Measurements from ENCODE around the gene ZNF226. TPM values are rescaled to one million over a fixed set of nuclear protein-coding genes. Genes with fewer than 3 reads are reported as not detected.
"Not testable (repeated sequence)": the region's sequence is repeated elsewhere in the genome, so short reads cannot be mapped to it uniquely, and the experiment has no call there.

The ZNF226 gene
- total RNA-seq, 1 donor: 17.4 TPM

GRCh38 chr19:44196772-44197171 is 31.9 kb downstream of the ZNF226 start:
- no peaks in the 10 kb centered on the region for H3K36me3 ChIP-seq (ENCODE audit: insufficient read depth, low read length)
- no peak for DNase-seq (ENCODE audit: insufficient read length, low spot score, missing footprints)
- no peaks in the 10 kb centered on the region for H3K4me1 ChIP-seq (ENCODE audit: insufficient read depth, low read length)
- H3K4me3 ChIP-seq (ENCODE audit: insufficient read depth, low read length): no peak overlapping the region
- H2AFZ ChIP-seq (ENCODE audit: low read length): no peak overlapping the region
- no peaks in the 10 kb centered on the region for H3K9me3 ChIP-seq (ENCODE audit: low read depth, low read length)
- no peak overlapping the region for H3K27ac ChIP-seq (ENCODE audit: low read depth, low read length)
- no peak overlapping the region for H3K4me2 ChIP-seq (ENCODE audit: insufficient read depth, low read length)
- no peak for TF ChIP-seq CTCF (IDR thresholded peaks at IDR 0.05; ENCODE audit: extremely low read depth, low read depth, low read length)
- no peaks in the 10 kb centered on the region for H3K79me2 ChIP-seq (ENCODE audit: insufficient read depth, low read length)
- no peaks in the 10 kb centered on the region for H4K20me1 ChIP-seq (ENCODE audit: insufficient read depth, low read length)
- no peaks in the 10 kb centered on the region for H3K27me3 ChIP-seq (ENCODE audit: insufficient read depth, low read length)

- no peaks in the 10 kb centered on the region for H3K27me3 ChIP-seq (ENCODE audit: insufficient read depth, low read length)
- no peak overlapping the region for H3K4me3 ChIP-seq (ENCODE audit: insufficient read depth, low read length)
- no peaks in the 10 kb centered on the region for H3K9me3 ChIP-seq (ENCODE audit: low read depth, low read length)
- DNase-seq (ENCODE audit: insufficient read length, low spot score, missing footprints): no peak
- H3K4me2 ChIP-seq (ENCODE audit: insufficient read depth, low read length): no peak overlapping the region
- no peaks in the 10 kb centered on the region for H4K20me1 ChIP-seq (ENCODE audit: insufficient read depth, low read length)
- H3K36me3 ChIP-seq (ENCODE audit: insufficient read depth, low read length): no peaks in the 10 kb centered on the region
- H2AFZ ChIP-seq (ENCODE audit: low read length): no peak overlapping the region
- H3K27ac ChIP-seq (ENCODE audit: low read depth, low read length): no peak overlapping the region
- no peaks in the 10 kb centered on the region for H3K4me1 ChIP-seq (ENCODE audit: insufficient read depth, low read length)
- H3K79me2 ChIP-seq (ENCODE audit: insufficient read depth, low read length): no peaks in the 10 kb centered on the region
- TF ChIP-seq CTCF (IDR thresholded peaks at IDR 0.05; ENCODE audit: extremely low read depth, low read depth, low read length): no peak
Observed at GRCh38 chr19:44202470-44202869, 37.6 kb downstream of the ZNF226 start.

- H3K27ac ChIP-seq (ENCODE audit: low read depth, low read length): no peak overlapping the region
- no peak for DNase-seq (ENCODE audit: insufficient read length, low spot score, missing footprints)
- no peak overlapping the region for H2AFZ ChIP-seq (ENCODE audit: low read length)
- H3K4me1 ChIP-seq (ENCODE audit: insufficient read depth, low read length): no peaks in the 10 kb centered on the region
- H3K36me3 ChIP-seq (ENCODE audit: insufficient read depth, low read length): no peaks in the 10 kb centered on the region
- H4K20me1 ChIP-seq (ENCODE audit: insufficient read depth, low read length): no peaks in the 10 kb centered on the region
- H3K4me3 ChIP-seq (ENCODE audit: insufficient read depth, low read length): no peak overlapping the region
- H3K27me3 ChIP-seq (ENCODE audit: insufficient read depth, low read length): no peaks in the 10 kb centered on the region
- TF ChIP-seq CTCF (IDR thresholded peaks at IDR 0.05; ENCODE audit: extremely low read depth, low read depth, low read length): no peak
- H3K9me3 ChIP-seq (ENCODE audit: low read depth, low read length): no peaks in the 10 kb centered on the region
- no peak overlapping the region for H3K4me2 ChIP-seq (ENCODE audit: insufficient read depth, low read length)
- no peaks in the 10 kb centered on the region for H3K79me2 ChIP-seq (ENCODE audit: insufficient read depth, low read length)
Observed at GRCh38 chr19:44202974-44203373, 38.1 kb downstream of the ZNF226 start.

- DNase-seq (ENCODE audit: insufficient read length, low spot score, missing footprints); H4K20me1 ChIP-seq (ENCODE audit: insufficient read depth, low read length); H3K4me2 ChIP-seq (ENCODE audit: insufficient read depth, low read length); H3K27ac ChIP-seq (ENCODE audit: low read depth, low read length); H3K4me3 ChIP-seq (ENCODE audit: insufficient read depth, low read length); H3K79me2 ChIP-seq (ENCODE audit: insufficient read depth, low read length); H2AFZ ChIP-seq (ENCODE audit: low read length); H3K27me3 ChIP-seq (ENCODE audit: insufficient read depth, low read length); H3K9me3 ChIP-seq (ENCODE audit: low read depth, low read length); H3K4me1 ChIP-seq (ENCODE audit: insufficient read depth, low read length); H3K36me3 ChIP-seq (ENCODE audit: insufficient read depth, low read length): not testable (repeated sequence)
Observed at GRCh38 chr19:44203877-44204276, 39.0 kb downstream of the ZNF226 start.
